SK-N-SH (cell line): ENCODE measurements around the gene PAM16.

Experiments used
- CHD2 ChIP-seq: fragments of 150-350 bp; IDR thresholded peaks from 2 replicates; pipeline ENCODE4 v1.6.1; 2018; ENCODE audit warnings: low read length; ENCODE audit not compliant: partially characterized antibody
- EZH2phosphoT487 ChIP-seq: fragments of 200-600 bp; sonication (generic); IDR thresholded peaks from 2 replicates; pipeline ENCODE4 v1.6.1; 2017; ENCODE audit warnings: low read depth, mixed run types, mild to moderate bottlenecking, antibody characterized with exemption, moderate library complexity, borderline replicate concordance
- GABPA ChIP-seq: IDR thresholded peaks from 2 replicates; pipeline ENCODE4 v1.4.0; 2012; ENCODE audit warnings: low read depth, mild to moderate bottlenecking
- NFIC ChIP-seq: IDR thresholded peaks from 2 replicates; pipeline ENCODE4 v1.4.0; 2012; ENCODE audit warnings: borderline replicate concordance
- POLR2AphosphoS5 ChIP-seq: IDR thresholded peaks from 2 replicates; pipeline ENCODE4 v1.6.1; 2012; ENCODE audit warnings: low read depth, low read length
- RFX5 ChIP-seq: IDR thresholded peaks from 2 replicates; pipeline ENCODE4 v1.6.1; 2012; ENCODE audit warnings: mild to moderate bottlenecking, improper control_type of control experiment, low read length
- TAF1 ChIP-seq: IDR thresholded peaks from 2 replicates; pipeline ENCODE4 v1.6.1; 2012; ENCODE audit warnings: low read depth, mild to moderate bottlenecking, low read length, moderate library complexity, borderline replicate concordance
- TCF12 ChIP-seq: IDR thresholded peaks from 2 replicates; pipeline ENCODE4 v1.4.0; 2012
- USF2 ChIP-seq: fragments of 150-350 bp; IDR thresholded peaks from 2 replicates; pipeline ENCODE4 v1.6.1; 2017; ENCODE audit warnings: antibody characterized with exemption, low read length, low read depth, borderline replicate concordance
- YY1 ChIP-seq: IDR thresholded peaks from 2 replicates; pipeline ENCODE4 v1.4.0; 2012; ENCODE audit warnings: low read depth, mild to moderate bottlenecking
- TF ChIP-seq, protein P1 (sequence below): fragments of 200-600 bp; sonication (generic); IDR thresholded peaks from 2 replicates; pipeline ENCODE4 v1.6.1; 2017; ENCODE audit warnings: antibody characterized with exemption, mild to moderate bottlenecking, moderate library complexity
- TF ChIP-seq, protein P2 (sequence below): IDR thresholded peaks from 2 replicates; pipeline ENCODE4 v1.4.0; 2012; ENCODE audit warnings: low read depth, borderline replicate concordance
- TF ChIP-seq, protein P3 (sequence below): IDR thresholded peaks from 2 replicates; pipeline ENCODE4 v1.4.0; 2012; ENCODE audit warnings: low read depth
- TF ChIP-seq, protein P4 (sequence below): IDR thresholded peaks from 2 replicates; pipeline ENCODE4; 2012

- TF ChIP-seq CHD2 (no peak), USF2 (no peak), RFX5 (no peak), TAF1 (no peak), TCF12 (no peak), NFIC (no peak), GABPA (no peak), POLR2AphosphoS5 (no peak), YY1 (no peak), EZH2phosphoT487 (no peak)
- TF ChIP-seq, protein P1, sequence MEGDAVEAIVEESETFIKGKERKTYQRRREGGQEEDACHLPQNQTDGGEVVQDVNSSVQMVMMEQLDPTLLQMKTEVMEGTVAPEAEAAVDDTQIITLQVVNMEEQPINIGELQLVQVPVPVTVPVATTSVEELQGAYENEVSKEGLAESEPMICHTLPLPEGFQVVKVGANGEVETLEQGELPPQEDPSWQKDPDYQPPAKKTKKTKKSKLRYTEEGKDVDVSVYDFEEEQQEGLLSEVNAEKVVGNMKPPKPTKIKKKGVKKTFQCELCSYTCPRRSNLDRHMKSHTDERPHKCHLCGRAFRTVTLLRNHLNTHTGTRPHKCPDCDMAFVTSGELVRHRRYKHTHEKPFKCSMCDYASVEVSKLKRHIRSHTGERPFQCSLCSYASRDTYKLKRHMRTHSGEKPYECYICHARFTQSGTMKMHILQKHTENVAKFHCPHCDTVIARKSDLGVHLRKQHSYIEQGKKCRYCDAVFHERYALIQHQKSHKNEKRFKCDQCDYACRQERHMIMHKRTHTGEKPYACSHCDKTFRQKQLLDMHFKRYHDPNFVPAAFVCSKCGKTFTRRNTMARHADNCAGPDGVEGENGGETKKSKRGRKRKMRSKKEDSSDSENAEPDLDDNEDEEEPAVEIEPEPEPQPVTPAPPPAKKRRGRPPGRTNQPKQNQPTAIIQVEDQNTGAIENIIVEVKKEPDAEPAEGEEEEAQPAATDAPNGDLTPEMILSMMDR = no peak
- TF ChIP-seq, protein P2, sequence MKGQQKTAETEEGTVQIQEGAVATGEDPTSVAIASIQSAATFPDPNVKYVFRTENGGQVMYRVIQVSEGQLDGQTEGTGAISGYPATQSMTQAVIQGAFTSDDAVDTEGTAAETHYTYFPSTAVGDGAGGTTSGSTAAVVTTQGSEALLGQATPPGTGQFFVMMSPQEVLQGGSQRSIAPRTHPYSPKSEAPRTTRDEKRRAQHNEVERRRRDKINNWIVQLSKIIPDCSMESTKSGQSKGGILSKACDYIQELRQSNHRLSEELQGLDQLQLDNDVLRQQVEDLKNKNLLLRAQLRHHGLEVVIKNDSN = no peak
- TF ChIP-seq, protein P3, sequence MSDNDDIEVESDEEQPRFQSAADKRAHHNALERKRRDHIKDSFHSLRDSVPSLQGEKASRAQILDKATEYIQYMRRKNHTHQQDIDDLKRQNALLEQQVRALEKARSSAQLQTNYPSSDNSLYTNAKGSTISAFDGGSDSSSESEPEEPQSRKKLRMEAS = no peak
- TF ChIP-seq, protein P4, sequence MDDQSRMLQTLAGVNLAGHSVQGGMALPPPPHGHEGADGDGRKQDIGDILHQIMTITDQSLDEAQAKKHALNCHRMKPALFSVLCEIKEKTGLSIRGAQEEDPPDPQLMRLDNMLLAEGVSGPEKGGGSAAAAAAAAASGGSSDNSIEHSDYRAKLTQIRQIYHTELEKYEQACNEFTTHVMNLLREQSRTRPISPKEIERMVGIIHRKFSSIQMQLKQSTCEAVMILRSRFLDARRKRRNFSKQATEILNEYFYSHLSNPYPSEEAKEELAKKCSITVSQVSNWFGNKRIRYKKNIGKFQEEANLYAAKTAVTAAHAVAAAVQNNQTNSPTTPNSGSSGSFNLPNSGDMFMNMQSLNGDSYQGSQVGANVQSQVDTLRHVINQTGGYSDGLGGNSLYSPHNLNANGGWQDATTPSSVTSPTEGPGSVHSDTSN = no peak
Observed at GRCh38 chr16:4316108-4316863, 34.8 kb downstream of the PAM16 start.
